ENCODE measurements around the gene MTCH1. TPM values are rescaled to one million over a fixed set of nuclear protein-coding genes. Genes with fewer than 3 reads are reported as not detected.

MTCH1 gene
- total RNA-seq, 3 donors from 2014 or later: 187 to 229 (median 215) TPM

DNA sequence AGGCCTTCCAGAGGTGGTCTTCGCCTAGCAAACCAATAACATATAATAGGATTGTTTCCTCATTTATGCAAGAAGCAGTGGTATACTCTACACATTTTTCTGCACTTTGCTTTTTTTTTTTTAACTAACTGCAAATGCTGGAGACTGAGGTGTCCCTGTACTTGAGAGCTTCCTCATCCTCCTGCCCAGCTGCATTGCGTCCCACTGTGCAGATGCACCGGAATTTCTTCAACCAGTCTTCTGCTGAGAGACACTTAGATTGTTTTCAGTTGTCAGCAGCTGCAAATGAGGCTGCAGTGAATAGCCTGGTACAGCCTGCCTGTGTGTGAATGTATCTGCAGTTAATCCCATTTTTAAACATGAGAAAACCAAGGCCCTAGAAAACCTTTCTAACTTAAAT, 31.0 kb upstream of the MTCH1 start:
- no peaks in the 10 kb centered on the region for H3K27me3 ChIP-seq
- H3K36me3 ChIP-seq: no peaks in the 10 kb centered on the region
- no peaks in the 10 kb centered on the region for H3K9me3 ChIP-seq
- no peak overlapping the region for H3K4me3 ChIP-seq
- TF ChIP-seq POLR2A (IDR thresholded peaks at IDR 0.05) (no peak), POLR2AphosphoS5 (IDR thresholded peaks at IDR 0.05) (no peak)
- TF ChIP-seq, protein P1, sequence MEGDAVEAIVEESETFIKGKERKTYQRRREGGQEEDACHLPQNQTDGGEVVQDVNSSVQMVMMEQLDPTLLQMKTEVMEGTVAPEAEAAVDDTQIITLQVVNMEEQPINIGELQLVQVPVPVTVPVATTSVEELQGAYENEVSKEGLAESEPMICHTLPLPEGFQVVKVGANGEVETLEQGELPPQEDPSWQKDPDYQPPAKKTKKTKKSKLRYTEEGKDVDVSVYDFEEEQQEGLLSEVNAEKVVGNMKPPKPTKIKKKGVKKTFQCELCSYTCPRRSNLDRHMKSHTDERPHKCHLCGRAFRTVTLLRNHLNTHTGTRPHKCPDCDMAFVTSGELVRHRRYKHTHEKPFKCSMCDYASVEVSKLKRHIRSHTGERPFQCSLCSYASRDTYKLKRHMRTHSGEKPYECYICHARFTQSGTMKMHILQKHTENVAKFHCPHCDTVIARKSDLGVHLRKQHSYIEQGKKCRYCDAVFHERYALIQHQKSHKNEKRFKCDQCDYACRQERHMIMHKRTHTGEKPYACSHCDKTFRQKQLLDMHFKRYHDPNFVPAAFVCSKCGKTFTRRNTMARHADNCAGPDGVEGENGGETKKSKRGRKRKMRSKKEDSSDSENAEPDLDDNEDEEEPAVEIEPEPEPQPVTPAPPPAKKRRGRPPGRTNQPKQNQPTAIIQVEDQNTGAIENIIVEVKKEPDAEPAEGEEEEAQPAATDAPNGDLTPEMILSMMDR (IDR thresholded peaks at IDR 0.05): no peak
- DNase-seq (ENCODE audit: low spot score in 2 of 2): no peak
- peaks cover 3 to 7% of the 10 kb centered on the region in 2 donors for H3K4me1 ChIP-seq
- no peak overlapping the region for H3K27ac ChIP-seq
- intact Hi-C loops (cut with DNase I; ENCODE audit: low total_unique reads): loop anchor here (10.0 kb wide), 1 partner anchor 132 kb away; the partner anchor contains the start of gene C6orf89

DNA sequence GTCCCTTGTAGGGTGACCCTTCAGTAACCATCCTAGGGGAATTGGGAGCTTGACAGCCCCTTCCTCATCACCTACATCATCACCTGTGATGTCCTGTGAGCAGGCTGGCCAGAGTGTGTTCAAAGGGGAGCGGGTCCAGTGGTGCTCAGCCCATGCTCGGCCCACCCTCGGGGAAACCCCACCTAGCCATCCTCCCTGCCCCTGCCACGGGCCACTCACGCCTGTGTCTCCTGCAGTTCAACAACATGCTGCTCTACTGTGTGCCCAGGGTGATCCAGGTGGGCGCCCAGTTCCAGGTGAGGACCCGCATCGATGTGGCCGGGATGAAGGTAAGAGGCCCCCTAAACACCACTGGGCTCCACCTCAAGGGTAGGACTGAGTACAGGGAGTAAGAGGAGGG, 29.5 kb upstream of the MTCH1 start:
- peaks cover 3 to 7% of the 10 kb centered on the region in 2 donors for H3K4me1 ChIP-seq
- no peaks in the 10 kb centered on the region for H3K36me3 ChIP-seq
- intact Hi-C loops (cut with DNase I; ENCODE audit: low total_unique reads): loop anchor here (10.0 kb wide), 1 partner anchor 131 kb away; the partner anchor contains the start of gene C6orf89
- TF ChIP-seq, protein P1 (IDR thresholded peaks at IDR 0.05): no peak
- no peak for TF ChIP-seq POLR2AphosphoS5 (IDR thresholded peaks at IDR 0.05)
- TF ChIP-seq POLR2A (IDR thresholded peaks at IDR 0.05): no peak
- H3K9me3 ChIP-seq: no peaks in the 10 kb centered on the region
- no peak overlapping the region for H3K27ac ChIP-seq
- H3K4me3 ChIP-seq: no peak overlapping the region
- H3K27me3 ChIP-seq: no peaks in the 10 kb centered on the region
- DNase-seq (ENCODE audit: low spot score in 2 of 2): no peak

DNA sequence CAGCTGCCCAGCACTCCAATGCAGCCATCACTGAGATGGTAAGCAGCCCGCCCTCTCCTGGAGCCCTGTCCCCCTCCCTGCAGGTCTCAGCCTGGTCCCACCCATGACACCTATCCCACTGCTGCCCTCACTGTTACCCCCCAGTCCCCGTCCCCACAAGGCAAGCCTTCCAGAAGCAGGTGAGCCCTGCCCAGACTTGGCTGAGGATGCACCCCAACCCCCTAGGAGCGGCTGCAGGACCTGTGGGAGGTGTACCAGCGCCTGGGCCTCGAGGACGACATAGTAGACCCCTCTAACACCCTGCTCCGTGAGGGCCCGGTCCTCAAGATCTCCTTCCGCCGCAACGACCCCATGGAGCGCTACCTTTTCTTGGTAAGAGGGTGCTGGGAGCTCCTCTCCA, 28.7 kb upstream of the MTCH1 start:
- no peak for DNase-seq (ENCODE audit: low spot score in 2 of 2)
- Histone ChIP-seq H3K9me3 (no peaks in the 10 kb centered on the region), H3K4me1 (peaks cover 3 to 7% of the 10 kb centered on the region in 2 donors), H3K27ac (no peak overlapping the region), H3K36me3 (no peaks in the 10 kb centered on the region), H3K27me3 (no peaks in the 10 kb centered on the region), H3K4me3 (no peak overlapping the region)
- intact Hi-C loops (cut with DNase I; ENCODE audit: low total_unique reads): loop anchor here (10.0 kb wide), 1 partner anchor 130 kb away; the partner anchor contains the start of gene C6orf89
- no peak for TF ChIP-seq POLR2A (IDR thresholded peaks at IDR 0.05)
- TF ChIP-seq, protein P1 (IDR thresholded peaks at IDR 0.05): no peak
- TF ChIP-seq POLR2AphosphoS5 (IDR thresholded peaks at IDR 0.05): no peak

DNA sequence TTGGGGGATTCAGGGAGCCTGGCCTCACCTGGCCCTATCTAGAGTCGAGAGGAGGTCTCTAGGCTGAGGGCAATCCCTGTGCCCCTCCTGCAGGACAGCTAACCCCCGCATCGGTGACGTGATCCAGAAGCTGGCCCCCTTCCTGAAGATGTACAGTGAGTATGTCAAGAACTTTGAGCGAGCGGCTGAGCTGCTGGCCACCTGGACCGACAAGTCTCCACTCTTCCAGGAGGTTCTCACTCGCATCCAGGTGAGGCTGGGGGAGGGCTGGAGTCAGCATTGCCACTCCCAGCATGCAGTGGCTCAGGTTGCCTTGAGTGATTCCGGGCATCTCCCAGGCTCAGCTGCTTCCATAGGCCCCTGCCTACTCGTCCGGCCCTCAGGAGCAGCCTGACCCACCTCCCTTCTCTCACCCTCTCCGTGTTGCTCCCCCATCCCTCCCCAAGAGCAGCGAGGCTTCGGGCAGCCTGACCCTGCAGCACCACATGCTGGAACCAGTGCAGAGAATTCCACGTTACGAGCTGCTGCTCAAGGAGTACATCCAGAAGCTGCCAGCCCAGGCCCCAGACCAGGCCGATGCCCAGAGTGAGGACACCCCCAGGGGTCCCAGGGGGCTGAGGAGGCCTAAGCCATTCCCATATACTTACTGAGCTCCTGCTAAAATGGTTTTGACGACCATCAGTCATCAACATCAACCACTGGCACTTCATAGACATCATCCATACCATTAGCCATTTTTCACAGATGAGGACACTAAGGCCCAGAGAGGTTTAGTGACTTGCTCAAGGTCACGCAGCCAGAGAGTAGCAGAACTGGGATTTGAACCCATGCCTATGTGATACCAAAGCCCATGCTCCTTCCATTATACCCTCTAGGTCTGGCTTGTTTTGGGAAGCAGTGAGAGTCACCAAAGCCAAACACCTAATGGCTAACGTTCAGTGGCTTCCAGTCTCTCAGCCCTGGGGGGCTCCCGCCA, 27.8 kb upstream of the MTCH1 start:
- intact Hi-C loops (cut with DNase I; ENCODE audit: low total_unique reads): loop anchor here (10.0 kb wide), 1 partner anchor 129 kb away; the partner anchor contains the start of gene C6orf89
- H3K27me3 ChIP-seq: no peaks in the 10 kb centered on the region

More for the DNA sequence above, 27.8 kb upstream of the MTCH1 start:
- H3K9me3 ChIP-seq: no peaks in the 10 kb centered on the region
- TF ChIP-seq POLR2A (IDR thresholded peaks at IDR 0.05) (no peak), POLR2AphosphoS5 (IDR thresholded peaks at IDR 0.05) (no peak)
- TF ChIP-seq, protein P1 (IDR thresholded peaks at IDR 0.05): no peak
- peaks cover under 1 to 1% of the 10 kb centered on the region in 2 donors for H3K4me1 ChIP-seq
- no peaks in the 10 kb centered on the region for H3K36me3 ChIP-seq
- DNase-seq (ENCODE audit: low spot score in 2 of 2): no peak
- H3K4me3 ChIP-seq: no peak overlapping the region
- no peak overlapping the region for H3K27ac ChIP-seq
